ENCODE results near the gene RIN3.

GRCh38 chr14:92646952-92647796, 133.6 kb downstream of the RIN3 start:
- TF ChIP-seq CTCF (conservative IDR thresholded peaks at IDR 0.05) (no peak), EZH2 (IDR thresholded peaks at IDR 0.05; ENCODE audit: low read depth) (no peak)
